Measurements from ENCODE around the gene CCDC85B.

The CCDC85B gene

GRCh38 chr11:65925397-65925796 lies 34.9 kb downstream of the CCDC85B start:
- no peaks in the 10 kb centered on the region for H3K79me2 ChIP-seq (ENCODE audit: insufficient read depth, low read length)
- no peak overlapping the region for H3K4me2 ChIP-seq (ENCODE audit: low read length)
- no peaks in the 10 kb centered on the region for H3K9me2 ChIP-seq (ENCODE audit: low read depth, low read length)

GRCh38 chr11:65927904-65928397 lies 37.5 kb downstream of the CCDC85B start:
- no peaks in the 10 kb centered on the region for H3K9me3 ChIP-seq (ENCODE audit: low read length)
- H2AFZ ChIP-seq (ENCODE audit: low read length), result no peak overlapping the region
- H3F3A ChIP-seq (ENCODE audit: insufficient read depth, low read length), result no peaks in the 10 kb centered on the region
- no peaks in the 10 kb centered on the region for H4K20me1 ChIP-seq (ENCODE audit: insufficient read depth, low read length)
- H3K9ac ChIP-seq (ENCODE audit: low read length), result peak overlapping the region; percentile 17; the same call in 1 of the 2 replicates
- no peaks in the 10 kb centered on the region for H3K79me2 ChIP-seq (ENCODE audit: insufficient read depth, low read length)
- TF ChIP-seq EZH2 (IDR thresholded peaks at IDR 0.05; ENCODE audit: borderline replicate concordance, low read length) (no peak), CTCF (IDR thresholded peaks at IDR 0.05; ENCODE audit: low read length) (no peak)
- H3K4me3 ChIP-seq (ENCODE audit: low read depth, low read length, poor library complexity, severe bottlenecking), result no peak overlapping the region
- no peak overlapping the region for H3K27ac ChIP-seq (ENCODE audit: low read depth, low read length, poor library complexity, severe bottlenecking)
- no peaks in the 10 kb centered on the region for H3K9me2 ChIP-seq (ENCODE audit: low read depth, low read length)
- H3K4me2 ChIP-seq (ENCODE audit: low read length), result peak overlapping the region; percentile 45
- H3K4me1 ChIP-seq (ENCODE audit: insufficient read depth, low read length, severe bottlenecking), result peaks cover 13% of the 10 kb centered on the region
- H3K27me3 ChIP-seq (ENCODE audit: insufficient read depth, low read length), result no peaks in the 10 kb centered on the region
- H3K36me3 ChIP-seq (ENCODE audit: insufficient read depth, low read length), result no peaks in the 10 kb centered on the region

More at GRCh38 chr11:65925397-65925796, 34.9 kb downstream of the CCDC85B start:
- Histone ChIP-seq H3K4me1 (ENCODE audit: insufficient read depth, low read length, severe bottlenecking) (peaks cover 17% of the 10 kb centered on the region), H3F3A (ENCODE audit: insufficient read depth, low read length) (no peaks in the 10 kb centered on the region), H4K20me1 (ENCODE audit: insufficient read depth, low read length) (no peaks in the 10 kb centered on the region), H3K9me3 (ENCODE audit: low read length) (no peaks in the 10 kb centered on the region), H3K36me3 (ENCODE audit: insufficient read depth, low read length) (0 out of 2 replicates have a peak, but pooled peaks cover 3% of the 10 kb centered on the region), H3K27me3 (ENCODE audit: insufficient read depth, low read length) (no peaks in the 10 kb centered on the region), H3K9ac (ENCODE audit: low read length) (no peak overlapping the region), H2AFZ (ENCODE audit: low read length) (no peak overlapping the region), H3K4me3 (ENCODE audit: low read depth, low read length, poor library complexity, severe bottlenecking) (no peak overlapping the region), H3K27ac (ENCODE audit: low read depth, low read length, poor library complexity, severe bottlenecking) (no peak overlapping the region)
- TF ChIP-seq CTCF (IDR thresholded peaks at IDR 0.05; ENCODE audit: low read length) (no peak), EZH2 (IDR thresholded peaks at IDR 0.05; ENCODE audit: borderline replicate concordance, low read length) (no peak)

GRCh38 chr11:65928667-65929066 lies 38.2 kb downstream of the CCDC85B start:
- H3K36me3 ChIP-seq (ENCODE audit: insufficient read depth, low read length), result no peaks in the 10 kb centered on the region
- H3K4me3 ChIP-seq (ENCODE audit: low read depth, low read length, poor library complexity, severe bottlenecking), result no peak overlapping the region
- no peaks in the 10 kb centered on the region for H3K79me2 ChIP-seq (ENCODE audit: insufficient read depth, low read length)
- TF ChIP-seq EZH2 (IDR thresholded peaks at IDR 0.05; ENCODE audit: borderline replicate concordance, low read length) (no peak), CTCF (IDR thresholded peaks at IDR 0.05; ENCODE audit: low read length) (no peak)
- H3K4me2 ChIP-seq (ENCODE audit: low read length), result peak overlapping the region; percentile 45
- H3K27ac ChIP-seq (ENCODE audit: low read depth, low read length, poor library complexity, severe bottlenecking), result no peak overlapping the region
- H3K27me3 ChIP-seq (ENCODE audit: insufficient read depth, low read length), result no peaks in the 10 kb centered on the region
- no peaks in the 10 kb centered on the region for H4K20me1 ChIP-seq (ENCODE audit: insufficient read depth, low read length)
- no peaks in the 10 kb centered on the region for H3K9me2 ChIP-seq (ENCODE audit: low read depth, low read length)
- H3K4me1 ChIP-seq (ENCODE audit: insufficient read depth, low read length, severe bottlenecking), result peaks cover 13% of the 10 kb centered on the region
- peak overlapping the region; percentile 17; the same call in 1 of the 2 replicates for H3K9ac ChIP-seq (ENCODE audit: low read length)
- no peaks in the 10 kb centered on the region for H3K9me3 ChIP-seq (ENCODE audit: low read length)
- H2AFZ ChIP-seq (ENCODE audit: low read length), result no peak overlapping the region
- no peaks in the 10 kb centered on the region for H3F3A ChIP-seq (ENCODE audit: insufficient read depth, low read length)
